Measurements from ENCODE around the gene WDR74.

Gene WDR74

GRCh38 chr11:62856333-62856895, 17.0 kb upstream of the WDR74 start:
- Histone ChIP-seq H3K36me3 (replicated peaks) (peaks cover 38% of the 10 kb centered on the region), H3K27ac (peak overlapping the region; percentile 77), H3K4me3 (ENCODE audit: low read depth, low read length) (peak overlapping the region; percentile 83), H3K27me3 (replicated peaks) (no peaks in the 10 kb centered on the region)
- no peak for DNase-seq
- TF ChIP-seq, protein P1, sequence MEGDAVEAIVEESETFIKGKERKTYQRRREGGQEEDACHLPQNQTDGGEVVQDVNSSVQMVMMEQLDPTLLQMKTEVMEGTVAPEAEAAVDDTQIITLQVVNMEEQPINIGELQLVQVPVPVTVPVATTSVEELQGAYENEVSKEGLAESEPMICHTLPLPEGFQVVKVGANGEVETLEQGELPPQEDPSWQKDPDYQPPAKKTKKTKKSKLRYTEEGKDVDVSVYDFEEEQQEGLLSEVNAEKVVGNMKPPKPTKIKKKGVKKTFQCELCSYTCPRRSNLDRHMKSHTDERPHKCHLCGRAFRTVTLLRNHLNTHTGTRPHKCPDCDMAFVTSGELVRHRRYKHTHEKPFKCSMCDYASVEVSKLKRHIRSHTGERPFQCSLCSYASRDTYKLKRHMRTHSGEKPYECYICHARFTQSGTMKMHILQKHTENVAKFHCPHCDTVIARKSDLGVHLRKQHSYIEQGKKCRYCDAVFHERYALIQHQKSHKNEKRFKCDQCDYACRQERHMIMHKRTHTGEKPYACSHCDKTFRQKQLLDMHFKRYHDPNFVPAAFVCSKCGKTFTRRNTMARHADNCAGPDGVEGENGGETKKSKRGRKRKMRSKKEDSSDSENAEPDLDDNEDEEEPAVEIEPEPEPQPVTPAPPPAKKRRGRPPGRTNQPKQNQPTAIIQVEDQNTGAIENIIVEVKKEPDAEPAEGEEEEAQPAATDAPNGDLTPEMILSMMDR (IDR thresholded peaks at IDR 0.05; ENCODE audit: low read depth, low read length, missing control alignments) = no peak
- in situ Hi-C loops (cut with HindIII; ENCODE audit: low pct_ligation_motif_present, low sequenced_read_pairs) = no loop called here

DNA sequence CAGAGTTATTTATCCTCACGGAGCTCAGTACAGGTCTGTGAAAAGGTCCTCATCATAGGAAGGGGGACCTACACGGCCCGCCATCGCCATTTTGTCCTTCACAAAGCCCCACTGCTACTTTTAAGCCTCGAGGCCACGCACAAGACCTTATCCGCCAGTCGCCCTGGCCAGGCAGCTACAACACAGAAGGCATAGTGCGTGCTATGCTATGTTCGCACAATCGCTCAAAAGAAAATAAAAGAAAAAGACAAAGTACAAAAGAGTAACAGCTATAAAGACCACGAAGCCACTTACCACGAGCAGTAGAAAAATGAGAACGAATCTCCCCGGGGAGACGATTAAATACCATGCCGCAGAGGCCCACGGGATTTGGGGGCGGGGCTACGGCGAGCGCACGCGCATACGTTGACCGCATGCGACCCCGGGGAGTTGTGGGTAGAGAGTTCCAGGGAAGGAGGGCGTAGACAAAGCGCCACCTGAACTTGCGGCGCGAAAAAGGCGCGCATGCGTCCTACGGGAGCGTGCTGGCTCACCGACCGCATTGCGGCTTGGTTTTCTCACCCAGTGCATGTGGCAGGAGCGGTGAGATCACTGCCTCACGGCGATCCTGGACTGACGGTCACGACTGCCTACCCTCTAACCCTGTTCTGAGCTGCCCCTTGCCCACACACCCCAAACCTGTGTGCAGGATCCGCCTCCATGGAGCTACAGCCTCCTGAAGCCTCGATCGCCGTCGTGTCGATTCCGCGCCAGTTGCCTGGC, 16.4 kb upstream of the WDR74 start:
- H3K36me3 ChIP-seq (replicated peaks) = peaks cover 38% of the 10 kb centered on the region
- TF ChIP-seq, protein P1 (IDR thresholded peaks at IDR 0.05; ENCODE audit: low read depth, low read length, missing control alignments) = no peak
- peak overlapping the region; percentile 77 for H3K27ac ChIP-seq
- no peaks in the 10 kb centered on the region for H3K27me3 ChIP-seq (replicated peaks)
- in situ Hi-C loops (cut with HindIII; ENCODE audit: low pct_ligation_motif_present, low sequenced_read_pairs) = no loop called here
- peak; percentile 96 for DNase-seq
- peak overlapping the region; percentile 99 for H3K4me3 ChIP-seq (ENCODE audit: low read depth, low read length)

DNA sequence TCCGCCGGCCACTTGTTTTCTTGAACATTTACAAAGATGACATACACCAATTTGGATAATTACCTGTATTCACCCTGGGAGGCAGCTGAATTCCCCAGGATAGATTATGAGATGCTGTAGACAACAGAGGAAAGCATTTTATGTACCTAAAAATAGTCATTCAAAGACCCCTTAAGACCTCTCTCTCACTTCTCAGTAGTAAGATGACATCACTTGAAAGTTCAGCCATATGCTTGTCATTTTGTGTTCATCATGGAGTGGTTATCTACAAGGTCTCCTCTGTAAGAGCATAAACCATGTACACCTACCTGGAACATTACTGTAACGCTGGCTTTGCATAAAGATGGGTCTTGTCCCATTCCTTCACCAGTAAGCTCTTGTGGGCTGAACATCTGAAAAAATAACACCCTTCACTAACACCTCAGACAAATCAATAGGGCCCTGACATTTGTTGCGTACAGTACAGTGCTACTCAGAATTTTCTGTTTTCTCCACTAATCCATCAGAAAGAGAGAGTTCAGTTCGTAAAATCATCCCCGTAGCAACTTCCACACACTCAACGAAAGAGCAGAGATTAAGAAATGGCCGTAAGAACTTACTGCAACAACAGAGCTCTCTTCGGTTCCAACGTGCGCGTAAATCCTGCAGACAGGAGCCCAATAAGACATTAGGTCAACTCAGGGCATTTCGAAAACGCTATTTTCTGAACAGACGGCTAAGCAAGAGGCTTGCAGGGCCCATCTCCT, 15.6 kb upstream of the WDR74 start:
- H3K36me3 ChIP-seq (replicated peaks) = peaks cover 38% of the 10 kb centered on the region
- no peaks in the 10 kb centered on the region for H3K27me3 ChIP-seq (replicated peaks)
- in situ Hi-C loops (cut with HindIII; ENCODE audit: low pct_ligation_motif_present, low sequenced_read_pairs) = no loop called here
- no peak for DNase-seq
- peak overlapping the region; percentile 64 for H3K27ac ChIP-seq
- peak overlapping the region; percentile 99 for H3K4me3 ChIP-seq (ENCODE audit: low read depth, low read length)
- TF ChIP-seq, protein P1 (IDR thresholded peaks at IDR 0.05; ENCODE audit: low read depth, low read length, missing control alignments) = no peak

DNA sequence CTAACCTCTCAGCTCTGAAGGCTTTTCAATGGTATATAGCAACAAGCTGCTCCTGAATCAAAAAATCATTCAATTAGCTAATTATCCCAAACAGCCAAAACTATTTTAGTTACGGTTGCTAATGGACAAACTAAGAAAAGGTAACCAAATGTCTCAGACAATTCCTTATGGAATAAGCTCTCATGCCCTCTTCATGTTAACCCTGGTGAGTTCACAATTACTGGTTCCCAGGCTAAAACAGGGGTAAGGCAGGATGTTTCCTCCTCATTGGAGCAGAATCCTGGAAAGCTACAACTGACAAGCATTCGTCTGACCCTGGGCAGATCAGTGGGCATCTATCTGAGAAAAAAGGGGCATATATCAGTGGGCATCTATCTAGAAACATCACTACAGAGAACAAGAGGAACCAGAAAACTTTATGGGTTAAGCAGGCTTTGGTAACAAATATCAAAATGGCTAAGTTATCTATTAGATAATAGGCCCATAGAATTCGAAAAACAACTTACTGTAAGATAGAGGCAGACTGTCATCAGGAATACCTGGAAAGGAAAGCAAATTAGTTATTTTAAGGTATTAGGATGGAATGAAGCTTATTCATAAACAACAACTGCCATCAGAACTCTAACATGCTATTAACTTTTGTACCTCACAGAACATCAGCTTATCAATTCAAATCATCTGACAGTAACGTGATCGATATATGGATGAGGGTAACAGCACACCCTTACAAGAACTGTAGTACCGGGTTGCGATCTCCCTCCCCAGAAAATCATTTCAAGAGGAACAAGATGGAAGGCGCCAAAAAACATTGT, 14.8 kb upstream of the WDR74 start:
- in situ Hi-C loops (cut with HindIII; ENCODE audit: low pct_ligation_motif_present, low sequenced_read_pairs) = no loop called here
- Histone ChIP-seq H3K4me3 (ENCODE audit: low read depth, low read length) (peak overlapping the region; percentile 99), H3K36me3 (replicated peaks) (peaks cover 38% of the 10 kb centered on the region), H3K27ac (no peak overlapping the region), H3K27me3 (replicated peaks) (no peaks in the 10 kb centered on the region)
- DNase-seq = no peak
- TF ChIP-seq, protein P1 (IDR thresholded peaks at IDR 0.05; ENCODE audit: low read depth, low read length, missing control alignments) = no peak

DNA sequence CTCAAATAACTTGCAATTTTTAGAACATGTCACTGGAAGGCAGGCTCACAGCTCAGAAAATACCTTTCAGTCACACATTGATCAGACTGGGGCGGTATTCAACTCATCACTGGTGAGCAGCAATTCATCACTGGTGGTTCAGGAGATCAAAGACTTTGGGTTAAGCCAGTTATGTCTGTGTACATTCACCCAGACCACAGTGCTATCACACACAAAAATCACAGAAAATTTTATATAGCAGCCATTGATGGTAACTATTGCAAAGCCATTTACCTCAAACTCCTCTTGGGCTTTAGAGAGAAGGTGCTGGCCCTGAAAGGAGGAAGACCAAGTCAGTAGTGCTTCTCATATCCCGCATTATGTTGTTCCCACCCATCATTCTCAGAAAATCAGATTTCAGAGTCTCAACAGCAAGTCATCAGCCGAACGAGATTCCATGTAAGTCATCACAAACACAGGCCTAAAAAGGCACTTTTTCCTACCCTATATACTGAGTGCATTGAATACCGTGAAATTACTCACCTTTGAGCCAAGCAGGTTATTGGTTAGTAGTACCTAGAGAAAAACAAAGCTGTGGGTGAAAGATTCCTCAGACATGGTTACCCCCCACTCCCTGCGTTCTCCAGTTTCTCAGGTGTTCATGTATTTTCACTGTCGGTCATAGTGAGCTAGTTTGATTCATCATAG, 14.0 kb upstream of the WDR74 start:
- TF ChIP-seq, protein P1 (IDR thresholded peaks at IDR 0.05; ENCODE audit: low read depth, low read length, missing control alignments) = no peak
- in situ Hi-C loops (cut with HindIII; ENCODE audit: low pct_ligation_motif_present, low sequenced_read_pairs) = no loop called here
- peak overlapping the region; percentile 99 for H3K4me3 ChIP-seq (ENCODE audit: low read depth, low read length)
- H3K36me3 ChIP-seq (replicated peaks) = peaks cover 38% of the 10 kb centered on the region
- DNase-seq = no peak
- no peaks in the 10 kb centered on the region for H3K27me3 ChIP-seq (replicated peaks)
- no peak overlapping the region for H3K27ac ChIP-seq
